Cardiac fibroblast (primary cell): ENCODE data around the gene GPHN.

Source experiments
- DNase-seq, 2 donors: peaks; one replicate each; pipeline versions ENCODE4 v3.0.0 to v3.0.0-alpha.2; 2010; ENCODE audit warnings: low read depth in 2 of 2
- H3K4me3 ChIP-seq, 2 donors: replicated peaks in 1 of 2; 1 replicate in 1 of 2; 2 replicates in 1 of 2; pipeline ENCODE4 v1.5.1; 2011; ENCODE audit warnings: low read depth in 2 of 2, low read length in 2 of 2, mild to moderate bottlenecking in 2 of 2, moderate library complexity in 1 of 2
- TF ChIP-seq, protein P1 (sequence below): IDR thresholded peaks from one replicate; pipeline ENCODE4 v1.5.1; 2011; ENCODE audit warnings: low read depth, mild to moderate bottlenecking, low read length, inconsistent platforms

The GPHN gene

GRCh38 chr14:67140556-67140955 lies 632.6 kb downstream of the GPHN start:
- no peak for DNase-seq
- TF ChIP-seq, protein P1, sequence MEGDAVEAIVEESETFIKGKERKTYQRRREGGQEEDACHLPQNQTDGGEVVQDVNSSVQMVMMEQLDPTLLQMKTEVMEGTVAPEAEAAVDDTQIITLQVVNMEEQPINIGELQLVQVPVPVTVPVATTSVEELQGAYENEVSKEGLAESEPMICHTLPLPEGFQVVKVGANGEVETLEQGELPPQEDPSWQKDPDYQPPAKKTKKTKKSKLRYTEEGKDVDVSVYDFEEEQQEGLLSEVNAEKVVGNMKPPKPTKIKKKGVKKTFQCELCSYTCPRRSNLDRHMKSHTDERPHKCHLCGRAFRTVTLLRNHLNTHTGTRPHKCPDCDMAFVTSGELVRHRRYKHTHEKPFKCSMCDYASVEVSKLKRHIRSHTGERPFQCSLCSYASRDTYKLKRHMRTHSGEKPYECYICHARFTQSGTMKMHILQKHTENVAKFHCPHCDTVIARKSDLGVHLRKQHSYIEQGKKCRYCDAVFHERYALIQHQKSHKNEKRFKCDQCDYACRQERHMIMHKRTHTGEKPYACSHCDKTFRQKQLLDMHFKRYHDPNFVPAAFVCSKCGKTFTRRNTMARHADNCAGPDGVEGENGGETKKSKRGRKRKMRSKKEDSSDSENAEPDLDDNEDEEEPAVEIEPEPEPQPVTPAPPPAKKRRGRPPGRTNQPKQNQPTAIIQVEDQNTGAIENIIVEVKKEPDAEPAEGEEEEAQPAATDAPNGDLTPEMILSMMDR = no peak
- no peak overlapping the region for H3K4me3 ChIP-seq

GRCh38 chr14:67141146-67141900 lies 633.4 kb downstream of the GPHN start:
- no peak for DNase-seq
- TF ChIP-seq, protein P1 = no peak

GRCh38 chr14:67151082-67151666 lies 643.2 kb downstream of the GPHN start:
- TF ChIP-seq, protein P1 = peak; percentile 42
- DNase-seq = peak in 1 of 2 donors; percentile 15
- H3K4me3 ChIP-seq = no peak overlapping the region

More at GRCh38 chr14:67141146-67141900, 633.4 kb downstream of the GPHN start:
- no peak overlapping the region for H3K4me3 ChIP-seq

DNA sequence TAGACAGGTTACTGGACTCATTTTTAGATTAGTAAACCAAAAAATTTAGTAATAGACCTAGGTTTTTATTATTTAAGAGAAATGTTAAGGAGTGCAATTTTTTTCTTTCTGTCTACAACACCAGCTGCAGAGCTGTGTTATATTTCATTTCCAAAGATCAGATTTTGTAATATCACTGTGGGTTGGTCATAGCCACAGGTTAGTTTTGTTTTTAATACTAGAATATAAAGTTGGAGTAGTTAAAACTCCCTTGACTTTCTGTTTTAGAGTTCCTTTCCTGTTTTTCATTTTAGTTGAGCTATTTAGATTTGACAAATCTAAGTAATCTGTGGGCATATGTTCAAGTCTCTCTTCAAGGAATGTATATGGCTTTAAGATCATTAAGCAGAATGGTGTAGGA lies 650.6 kb downstream of the GPHN start:
- TF ChIP-seq, protein P1 = no peak

GRCh38 chr14:67162385-67162784 lies 654.4 kb downstream of the GPHN start:
- no peak for DNase-seq
- TF ChIP-seq, protein P1 = no peak
- H3K4me3 ChIP-seq = no peak overlapping the region

More for the DNA sequence above, 650.6 kb downstream of the GPHN start:
- DNase-seq = no peak
- H3K4me3 ChIP-seq = no peak overlapping the region

- peak; percentile 70 to 74 for DNase-seq
- TF ChIP-seq, protein P1 = peak; percentile 78
- H3K4me3 ChIP-seq = no peak overlapping the region
Measured at GRCh38 chr14:67166450-67166853, 658.5 kb downstream of the GPHN start.
